NK-92 (cell line): ENCODE measurements around the gene SCD5.

Experiments used
- DNase-seq: peaks from one replicate; lab custom pipeline; 2025; ENCODE audit not compliant: unreplicated experiment; lab: John Stamatoyannopoulos, UW

SCD5 gene

GRCh38 chr4:82797405-82798111 lies 1.0 kb downstream of the SCD5 start:
- DNase-seq, result no peak

- no peak for DNase-seq
These were observed 1.6 kb downstream of the SCD5 start for GRCh38 chr4:82797040-82797404.

- DNase-seq, result no peak
These were observed 5.5 kb downstream of the SCD5 start for GRCh38 chr4:82792912-82793649.

- no peak for DNase-seq
These were observed 7.4 kb downstream of the SCD5 start for GRCh38 chr4:82791179-82791578.

GRCh38 chr4:82790060-82790660 lies 8.4 kb downstream of the SCD5 start:
- DNase-seq, result no peak

GRCh38 chr4:82789025-82789776 lies 9.4 kb downstream of the SCD5 start:
- no peak for DNase-seq

- DNase-seq, result no peak
These were observed 11.3 kb downstream of the SCD5 start for GRCh38 chr4:82787342-82787741.

- DNase-seq, result no peak
These were observed 11.8 kb downstream of the SCD5 start for GRCh38 chr4:82786828-82787227.

- DNase-seq, result no peak
These were observed 12.8 kb downstream of the SCD5 start for GRCh38 chr4:82785611-82786400.

GRCh38 chr4:82784681-82785610 lies 13.7 kb downstream of the SCD5 start:
- no peak for DNase-seq

GRCh38 chr4:82782626-82783345 lies 15.8 kb downstream of the SCD5 start:
- no peak for DNase-seq

- DNase-seq, result no peak
These were observed 17.8 kb downstream of the SCD5 start for GRCh38 chr4:82780752-82781231.

- DNase-seq, result no peak
These were observed 18.3 kb downstream of the SCD5 start for GRCh38 chr4:82780170-82780751.

- DNase-seq, result no peak
These were observed 19.6 kb downstream of the SCD5 start for GRCh38 chr4:82779032-82779431.

GRCh38 chr4:82777857-82778525 lies 20.6 kb downstream of the SCD5 start:
- DNase-seq, result no peak

- no peak for DNase-seq
These were observed 21.6 kb downstream of the SCD5 start for GRCh38 chr4:82776925-82777542.

GRCh38 chr4:82775243-82775642 lies 23.4 kb downstream of the SCD5 start:
- DNase-seq, result no peak
